ENCODE data around the gene NTSR2. TPM values are rescaled to one million over a fixed set of nuclear protein-coding genes. Genes with fewer than 3 reads are reported as not detected.
A peak's percentile ranks its signal among the peaks of the same experiment; 100 is the strongest.

Gene NTSR2
- total and polyA plus RNA-seq, 8 donors: not detected

DNA sequence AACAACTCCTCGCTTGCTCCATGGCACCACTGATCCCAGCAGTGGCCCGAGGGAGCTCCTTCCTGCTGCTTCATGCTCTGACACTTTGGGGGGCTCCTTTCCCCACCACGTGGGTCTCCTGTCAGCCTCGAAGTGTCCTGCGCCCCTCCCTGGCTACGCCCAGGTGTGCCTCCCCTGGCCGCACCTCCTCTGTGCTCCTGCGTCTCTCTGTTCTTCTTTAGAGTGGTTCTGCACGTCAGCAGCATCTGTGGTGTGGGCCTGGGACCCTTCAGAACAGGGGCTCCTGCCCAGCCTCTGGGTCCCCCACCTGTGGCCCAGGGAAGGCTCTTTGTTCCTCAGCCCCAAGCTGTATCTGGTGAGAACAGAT lies 26.7 kb upstream of the NTSR2 start:
- H3K36me3 ChIP-seq: no peaks in the 10 kb centered on the region
- FAIRE-seq (no peak), ATAC-seq (no peak), DNase-seq (no peak)
- TF ChIP-seq, protein P1, sequence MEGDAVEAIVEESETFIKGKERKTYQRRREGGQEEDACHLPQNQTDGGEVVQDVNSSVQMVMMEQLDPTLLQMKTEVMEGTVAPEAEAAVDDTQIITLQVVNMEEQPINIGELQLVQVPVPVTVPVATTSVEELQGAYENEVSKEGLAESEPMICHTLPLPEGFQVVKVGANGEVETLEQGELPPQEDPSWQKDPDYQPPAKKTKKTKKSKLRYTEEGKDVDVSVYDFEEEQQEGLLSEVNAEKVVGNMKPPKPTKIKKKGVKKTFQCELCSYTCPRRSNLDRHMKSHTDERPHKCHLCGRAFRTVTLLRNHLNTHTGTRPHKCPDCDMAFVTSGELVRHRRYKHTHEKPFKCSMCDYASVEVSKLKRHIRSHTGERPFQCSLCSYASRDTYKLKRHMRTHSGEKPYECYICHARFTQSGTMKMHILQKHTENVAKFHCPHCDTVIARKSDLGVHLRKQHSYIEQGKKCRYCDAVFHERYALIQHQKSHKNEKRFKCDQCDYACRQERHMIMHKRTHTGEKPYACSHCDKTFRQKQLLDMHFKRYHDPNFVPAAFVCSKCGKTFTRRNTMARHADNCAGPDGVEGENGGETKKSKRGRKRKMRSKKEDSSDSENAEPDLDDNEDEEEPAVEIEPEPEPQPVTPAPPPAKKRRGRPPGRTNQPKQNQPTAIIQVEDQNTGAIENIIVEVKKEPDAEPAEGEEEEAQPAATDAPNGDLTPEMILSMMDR (IDR thresholded peaks at IDR 0.05): no peak
- H3K4me3 ChIP-seq: no peak overlapping the region
- intact Hi-C loops (cut with DNase I): loop anchor here in 1 of 3 donors (5.0 kb wide), 1 partner anchor 86 kb away; no protein-coding TSS in a partner anchor
- no peak overlapping the region for H3K27ac ChIP-seq
- no peaks in the 10 kb centered on the region for H3K27me3 ChIP-seq
- H3K4me1 ChIP-seq: no peaks in the 10 kb centered on the region
- 68 to 70% methylated on average over 9 of the region's 9 CpGs for WGBS, 2 donors
- H3K9me3 ChIP-seq: no peaks in the 10 kb centered on the region

DNA sequence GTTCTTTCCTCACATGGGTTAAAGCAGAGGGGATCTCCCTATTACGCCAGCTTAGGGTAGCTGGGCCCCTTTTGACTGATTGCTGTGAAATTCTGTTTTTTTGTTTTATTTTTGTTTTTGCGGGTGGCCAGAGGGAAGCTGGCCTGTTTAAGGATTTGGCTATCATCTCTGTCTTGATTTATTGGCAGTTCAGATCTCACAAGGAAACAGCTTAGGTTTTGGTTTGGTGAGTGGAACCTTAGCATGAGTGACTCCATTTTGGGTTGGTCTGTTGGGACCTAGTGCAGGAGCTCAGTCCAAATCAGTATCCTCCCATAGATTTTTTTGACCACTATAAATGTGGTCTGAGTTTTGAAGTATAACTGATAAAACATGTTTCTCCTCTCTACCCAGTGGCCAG lies 25.6 kb upstream of the NTSR2 start:
- DNase-seq (no peak), ATAC-seq (no peak), FAIRE-seq (no peak)
- intact Hi-C loops (cut with DNase I): loop anchor here in 1 of 3 donors (5.0 kb wide), 1 partner anchor 87 kb away; no protein-coding TSS in a partner anchor
- H3K36me3 ChIP-seq: no peaks in the 10 kb centered on the region
- 91 to 95% methylated on average over 2 of the region's 2 CpGs for WGBS, 2 donors
- TF ChIP-seq, protein P1 (IDR thresholded peaks at IDR 0.05): no peak
- no peaks in the 10 kb centered on the region for H3K9me3 ChIP-seq
- H3K27ac ChIP-seq: no peak overlapping the region
- no peaks in the 10 kb centered on the region for H3K27me3 ChIP-seq
- no peaks in the 10 kb centered on the region for H3K4me1 ChIP-seq
- no peak overlapping the region for H3K4me3 ChIP-seq

DNA sequence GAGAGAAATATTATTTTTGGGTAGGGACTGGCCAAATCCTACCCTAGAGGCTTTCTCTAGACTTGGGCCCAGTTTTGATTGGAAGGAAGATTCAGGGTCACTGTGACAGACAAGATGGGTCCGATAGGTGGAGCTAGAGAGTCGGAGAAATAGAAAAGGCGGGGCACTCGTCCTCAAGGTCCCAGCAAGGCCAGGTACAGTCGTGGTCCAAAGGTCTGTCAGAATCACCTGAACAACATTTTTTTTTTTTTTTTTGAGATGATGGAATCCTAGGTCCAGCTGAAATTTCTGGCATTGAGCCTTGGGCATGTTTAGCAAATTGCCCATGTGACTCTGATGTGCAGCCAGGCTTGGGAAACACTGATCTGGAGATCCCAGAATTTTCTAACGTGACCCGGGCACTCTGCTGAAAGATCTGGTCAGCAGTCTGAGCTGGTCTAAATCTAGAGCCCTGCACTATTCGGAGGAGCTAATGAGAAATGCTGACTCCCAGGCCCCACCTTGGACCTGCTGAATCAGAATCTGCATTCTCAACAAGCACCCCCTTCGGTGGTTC lies 23.0 kb upstream of the NTSR2 start:
- no peaks in the 10 kb centered on the region for H3K36me3 ChIP-seq
- no peaks in the 10 kb centered on the region for H3K9me3 ChIP-seq
- intact Hi-C loops (cut with DNase I): loop anchor here in 1 of 3 donors (5.0 kb wide), 1 partner anchor 89 kb away; no protein-coding TSS in a partner anchor

DNA sequence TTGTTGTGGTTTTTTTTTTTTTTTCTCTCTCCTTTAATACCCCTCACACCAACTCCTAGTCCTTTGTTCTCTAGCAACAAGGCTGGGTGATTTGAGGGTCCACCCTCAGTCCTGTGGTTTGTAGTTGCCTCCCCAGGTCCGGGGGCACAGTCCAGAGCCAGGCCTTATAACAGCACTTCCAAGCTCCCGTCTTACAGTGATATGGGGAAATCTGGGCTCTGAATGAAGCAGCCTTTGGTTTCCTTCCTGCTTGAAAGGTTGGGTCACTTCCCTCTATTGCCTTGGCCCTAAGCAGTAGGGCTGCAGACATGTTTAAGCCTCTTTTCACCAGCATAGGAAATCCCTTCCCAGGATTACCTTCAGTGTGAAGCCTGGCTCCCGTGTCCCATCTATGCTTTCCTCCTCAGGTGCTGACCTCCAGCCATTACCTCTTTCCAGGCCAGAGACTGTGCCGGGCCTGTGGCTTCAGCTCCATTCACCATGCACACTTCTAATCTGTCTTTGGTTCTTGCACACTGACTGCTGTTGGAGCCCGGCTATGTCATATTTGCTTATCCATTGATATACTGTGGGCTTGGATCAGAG lies 21.2 kb upstream of the NTSR2 start:
- intact Hi-C loops (cut with DNase I): loop anchor here in 1 of 3 donors (5.0 kb wide), 1 partner anchor 91 kb away; no protein-coding TSS in a partner anchor
- DNase-seq: no peak
- ATAC-seq: no peak
- no peaks in the 10 kb centered on the region for H3K27me3 ChIP-seq
- no peaks in the 10 kb centered on the region for H3K36me3 ChIP-seq
- no peak overlapping the region for H3K27ac ChIP-seq
- no peak for FAIRE-seq
- H3K9me3 ChIP-seq: no peaks in the 10 kb centered on the region
- WGBS, 2 donors: 76 to 79% methylated on average over 5 of the region's 5 CpGs
- TF ChIP-seq, protein P1 (IDR thresholded peaks at IDR 0.05): no peak
- H3K4me1 ChIP-seq: peaks cover 0 to 8% (median 0%) of the 10 kb centered on the region in 3 donors
- H3K4me3 ChIP-seq: no peak overlapping the region

More for the DNA sequence above, 23.0 kb upstream of the NTSR2 start:
- 4% methylated on average over 9 of the region's 9 CpGs for WGBS, 2 donors
- TF ChIP-seq, protein P1 (IDR thresholded peaks at IDR 0.05): peak; percentile 54 to 77 (median 70)
- Histone ChIP-seq H3K27me3 (no peaks in the 10 kb centered on the region), H3K4me3 (no peak overlapping the region), H3K4me1 (peaks cover 0 to 8% (median 0%) of the 10 kb centered on the region in 3 donors), H3K27ac (peak overlapping the region in 1 of 4 donors; percentile 29)
- ATAC-seq (peak; percentile 81 to 93 (median 88)), DNase-seq (peak in 5 of 6 donors; percentile 44 to 89 (median 87)), FAIRE-seq (no peak)
